ENCODE results near the gene FAM169A.
"Not testable (repeated sequence)": the region's sequence is repeated elsewhere in the genome, so short reads cannot be mapped to it uniquely, and the experiment has no call there.

Gene FAM169A

GRCh38 chr5:74766849-74767578 lies 99.2 kb downstream of the FAM169A start, which contains the start of the genes GFM2 and NSA2:
Gene GFM2 (minus strand): TSS chr5:74767117. CDS start chr5:74763742, 3,375 bp downstream.
Gene NSA2 (plus strand): TSS chr5:74767249. CDS start chr5:74767361, 112 bp downstream.
- no peak for TF ChIP-seq CTCF (IDR thresholded peaks at IDR 0.05; ENCODE audit: control insufficient read depth, extremely low read depth, insufficient read depth)
- peak within 1 kb of the TSS; percentile 93 for H3K4me3 ChIP-seq (ENCODE audit: low read depth, low read length)
- peak; percentile 89 for DNase-seq (ENCODE audit: low read depth)

GRCh38 chr5:74766418-74766848 lies 99.8 kb downstream of the FAM169A start:
- DNase-seq (ENCODE audit: low read depth) = no peak
- peak; percentile 36 for TF ChIP-seq CTCF (IDR thresholded peaks at IDR 0.05; ENCODE audit: control insufficient read depth, extremely low read depth, insufficient read depth)
- peak overlapping the region; percentile 93 for H3K4me3 ChIP-seq (ENCODE audit: low read depth, low read length)

GRCh38 chr5:74765929-74766328 lies 100.3 kb downstream of the FAM169A start:
- TF ChIP-seq CTCF (IDR thresholded peaks at IDR 0.05; ENCODE audit: control insufficient read depth, extremely low read depth, insufficient read depth) = no peak
- peak overlapping the region; percentile 93 for H3K4me3 ChIP-seq (ENCODE audit: low read depth, low read length)
- DNase-seq (ENCODE audit: low read depth) = no peak

GRCh38 chr5:74765201-74765600 lies 101.0 kb downstream of the FAM169A start:
- TF ChIP-seq CTCF (IDR thresholded peaks at IDR 0.05; ENCODE audit: control insufficient read depth, extremely low read depth, insufficient read depth) = no peak
- no peak overlapping the region for H3K4me3 ChIP-seq (ENCODE audit: low read depth, low read length)
- no peak for DNase-seq (ENCODE audit: low read depth)

GRCh38 chr5:74763504-74763903 lies 102.7 kb downstream of the FAM169A start:
- H3K4me3 ChIP-seq (ENCODE audit: low read depth, low read length) = no peak overlapping the region
- DNase-seq (ENCODE audit: low read depth) = no peak
- TF ChIP-seq CTCF (IDR thresholded peaks at IDR 0.05; ENCODE audit: control insufficient read depth, extremely low read depth, insufficient read depth) = no peak

- no peak for TF ChIP-seq CTCF (IDR thresholded peaks at IDR 0.05; ENCODE audit: control insufficient read depth, extremely low read depth, insufficient read depth)
- no peak overlapping the region for H3K4me3 ChIP-seq (ENCODE audit: low read depth, low read length)
- DNase-seq (ENCODE audit: low read depth) = no peak
Measured at GRCh38 chr5:74762599-74762998, 103.6 kb downstream of the FAM169A start.

GRCh38 chr5:74761241-74761640 lies 104.9 kb downstream of the FAM169A start:
- H3K4me3 ChIP-seq (ENCODE audit: low read depth, low read length) = no peak overlapping the region
- no peak for DNase-seq (ENCODE audit: low read depth)
- TF ChIP-seq CTCF (IDR thresholded peaks at IDR 0.05; ENCODE audit: control insufficient read depth, extremely low read depth, insufficient read depth) = no peak

GRCh38 chr5:74748742-74749141 lies 117.4 kb downstream of the FAM169A start:
- H3K4me3 ChIP-seq (ENCODE audit: low read depth, low read length); DNase-seq (ENCODE audit: low read depth): not testable (repeated sequence)

Data from LNCaP clone FGC (cell line).